ENCODE measurements around the gene CAMKK2.
"Not testable (repeated sequence)": the region's sequence is repeated elsewhere in the genome, so short reads cannot be mapped to it uniquely, and the experiment has no call there.

CAMKK2 gene

GRCh38 chr12:121287267-121287954 is 9.1 kb downstream of the CAMKK2 start:
- no peak overlapping the region for H3K9ac ChIP-seq (ENCODE audit: low read length)
- H3K9me3 ChIP-seq (ENCODE audit: control insufficient read depth, insufficient read depth, low read depth, low read length): no peaks in the 10 kb centered on the region
- H3K4me1 ChIP-seq (ENCODE audit: control insufficient read depth, insufficient read depth, low read length): peaks cover 18% of the 10 kb centered on the region
- no peak overlapping the region for H3K27ac ChIP-seq (ENCODE audit: low read depth, low read length)
- no peaks in the 10 kb centered on the region for H3K27me3 ChIP-seq (ENCODE audit: control insufficient read depth, insufficient read depth, low read length)
- no peak overlapping the region for H3K4me3 ChIP-seq (ENCODE audit: low read depth, low read length)
- H3K36me3 ChIP-seq (ENCODE audit: control insufficient read depth, insufficient read depth, low read length): peaks cover 7% of the 10 kb centered on the region; the same call in 1 of the 2 replicates

GRCh38 chr12:121285856-121286255 is 10.7 kb downstream of the CAMKK2 start:
- Histone ChIP-seq H3K9ac (ENCODE audit: low read length) (no peak overlapping the region), H3K4me3 (ENCODE audit: low read depth, low read length) (no peak overlapping the region), H3K36me3 (ENCODE audit: control insufficient read depth, insufficient read depth, low read length) (0 out of 2 replicates have a peak, but pooled peaks cover 4% of the 10 kb centered on the region), H3K9me3 (ENCODE audit: control insufficient read depth, insufficient read depth, low read depth, low read length) (no peaks in the 10 kb centered on the region), H3K27me3 (ENCODE audit: control insufficient read depth, insufficient read depth, low read length) (no peaks in the 10 kb centered on the region), H3K4me1 (ENCODE audit: control insufficient read depth, insufficient read depth, low read length) (peaks cover 31% of the 10 kb centered on the region), H3K27ac (ENCODE audit: low read depth, low read length) (no peak overlapping the region)

- Histone ChIP-seq H3K9ac (ENCODE audit: low read length) (no peak overlapping the region), H3K4me1 (ENCODE audit: control insufficient read depth, insufficient read depth, low read length) (peaks cover 37% of the 10 kb centered on the region), H3K36me3 (ENCODE audit: control insufficient read depth, insufficient read depth, low read length) (no peaks in the 10 kb centered on the region), H3K27me3 (ENCODE audit: control insufficient read depth, insufficient read depth, low read length) (no peaks in the 10 kb centered on the region), H3K4me3 (ENCODE audit: low read depth, low read length) (no peak overlapping the region), H3K27ac (ENCODE audit: low read depth, low read length) (no peak overlapping the region), H3K9me3 (ENCODE audit: control insufficient read depth, insufficient read depth, low read depth, low read length) (no peaks in the 10 kb centered on the region)
Measured at GRCh38 chr12:121284551-121285390, 11.7 kb downstream of the CAMKK2 start.

- no peaks in the 10 kb centered on the region for H3K27me3 ChIP-seq (ENCODE audit: control insufficient read depth, insufficient read depth, low read length)
- H3K4me3 ChIP-seq (ENCODE audit: low read depth, low read length): no peak overlapping the region
- no peak overlapping the region for H3K9ac ChIP-seq (ENCODE audit: low read length)
- no peaks in the 10 kb centered on the region for H3K9me3 ChIP-seq (ENCODE audit: control insufficient read depth, insufficient read depth, low read depth, low read length)
- no peak overlapping the region for H3K27ac ChIP-seq (ENCODE audit: low read depth, low read length)
- peaks cover 36% of the 10 kb centered on the region for H3K4me1 ChIP-seq (ENCODE audit: control insufficient read depth, insufficient read depth, low read length)
- H3K36me3 ChIP-seq (ENCODE audit: control insufficient read depth, insufficient read depth, low read length): no peaks in the 10 kb centered on the region
Measured at GRCh38 chr12:121283841-121284240, 12.7 kb downstream of the CAMKK2 start.

- no peak overlapping the region for H3K9ac ChIP-seq (ENCODE audit: low read length)
- H3K9me3 ChIP-seq (ENCODE audit: control insufficient read depth, insufficient read depth, low read depth, low read length): no peaks in the 10 kb centered on the region
- H3K27ac ChIP-seq (ENCODE audit: low read depth, low read length): no peak overlapping the region
- H3K27me3 ChIP-seq (ENCODE audit: control insufficient read depth, insufficient read depth, low read length): no peaks in the 10 kb centered on the region
- H3K36me3 ChIP-seq (ENCODE audit: control insufficient read depth, insufficient read depth, low read length): 0 out of 2 replicates have a peak, but pooled peaks cover 4% of the 10 kb centered on the region
- peaks cover 34% of the 10 kb centered on the region for H3K4me1 ChIP-seq (ENCODE audit: control insufficient read depth, insufficient read depth, low read length)
- no peak overlapping the region for H3K4me3 ChIP-seq (ENCODE audit: low read depth, low read length)
Measured at GRCh38 chr12:121283388-121283787, 13.1 kb downstream of the CAMKK2 start.

GRCh38 chr12:121282910-121283309 is 13.6 kb downstream of the CAMKK2 start:
- H3K36me3 ChIP-seq (ENCODE audit: control insufficient read depth, insufficient read depth, low read length); H3K27me3 ChIP-seq (ENCODE audit: control insufficient read depth, insufficient read depth, low read length); H3K27ac ChIP-seq (ENCODE audit: low read depth, low read length); H3K4me3 ChIP-seq (ENCODE audit: low read depth, low read length); H3K9ac ChIP-seq (ENCODE audit: low read length); H3K9me3 ChIP-seq (ENCODE audit: control insufficient read depth, insufficient read depth, low read depth, low read length): not testable (repeated sequence)
- H3K4me1 ChIP-seq (ENCODE audit: control insufficient read depth, insufficient read depth, low read length): peaks cover 29% of the 10 kb centered on the region

- Histone ChIP-seq H3K4me3 (ENCODE audit: low read depth, low read length) (no peak overlapping the region), H3K27me3 (ENCODE audit: control insufficient read depth, insufficient read depth, low read length) (no peaks in the 10 kb centered on the region), H3K9me3 (ENCODE audit: control insufficient read depth, insufficient read depth, low read depth, low read length) (no peaks in the 10 kb centered on the region), H3K36me3 (ENCODE audit: control insufficient read depth, insufficient read depth, low read length) (peaks cover 12% of the 10 kb centered on the region), H3K4me1 (ENCODE audit: control insufficient read depth, insufficient read depth, low read length) (peaks cover 25% of the 10 kb centered on the region), H3K9ac (ENCODE audit: low read length) (peak overlapping the region; percentile 35), H3K27ac (ENCODE audit: low read depth, low read length) (no peak overlapping the region; the same call in 1 of the 2 replicates)
Measured at GRCh38 chr12:121282072-121282742, 14.3 kb downstream of the CAMKK2 start.

GRCh38 chr12:121281116-121281515 is 15.4 kb downstream of the CAMKK2 start:
- Histone ChIP-seq H3K9ac (ENCODE audit: low read length) (peak overlapping the region; percentile 58), H3K27ac (ENCODE audit: low read depth, low read length) (peak overlapping the region; percentile 63; the same call in 1 of the 2 replicates), H3K4me1 (ENCODE audit: control insufficient read depth, insufficient read depth, low read length) (peaks cover 25% of the 10 kb centered on the region), H3K36me3 (ENCODE audit: control insufficient read depth, insufficient read depth, low read length) (peaks cover 12% of the 10 kb centered on the region), H3K4me3 (ENCODE audit: low read depth, low read length) (0 out of 2 replicates have a peak overlapping the region, but pooled peaks have one; percentile 14)
- not testable (repeated sequence) for H3K27me3 ChIP-seq (ENCODE audit: control insufficient read depth, insufficient read depth, low read length); H3K9me3 ChIP-seq (ENCODE audit: control insufficient read depth, insufficient read depth, low read depth, low read length)

- H3K9ac ChIP-seq (ENCODE audit: low read length); H3K9me3 ChIP-seq (ENCODE audit: control insufficient read depth, insufficient read depth, low read depth, low read length); H3K27ac ChIP-seq (ENCODE audit: low read depth, low read length); H3K27me3 ChIP-seq (ENCODE audit: control insufficient read depth, insufficient read depth, low read length): not testable (repeated sequence)
- H3K4me3 ChIP-seq (ENCODE audit: low read depth, low read length): peak overlapping the region; percentile 26; the same call in 1 of the 2 replicates
- peaks cover 25% of the 10 kb centered on the region for H3K4me1 ChIP-seq (ENCODE audit: control insufficient read depth, insufficient read depth, low read length)
- H3K36me3 ChIP-seq (ENCODE audit: control insufficient read depth, insufficient read depth, low read length): peaks cover 12% of the 10 kb centered on the region
Measured at GRCh38 chr12:121280531-121280930, 16.0 kb downstream of the CAMKK2 start.

GRCh38 chr12:121279507-121279915 is 17.0 kb downstream of the CAMKK2 start:
- H3K4me1 ChIP-seq (ENCODE audit: control insufficient read depth, insufficient read depth, low read length): peaks cover 25% of the 10 kb centered on the region
- no peaks in the 10 kb centered on the region for H3K9me3 ChIP-seq (ENCODE audit: control insufficient read depth, insufficient read depth, low read depth, low read length)
- H3K36me3 ChIP-seq (ENCODE audit: control insufficient read depth, insufficient read depth, low read length): peaks cover 12% of the 10 kb centered on the region
- no peak overlapping the region for H3K4me3 ChIP-seq (ENCODE audit: low read depth, low read length)
- peak overlapping the region; percentile 22 for H3K9ac ChIP-seq (ENCODE audit: low read length)
- H3K27ac ChIP-seq (ENCODE audit: low read depth, low read length): no peak overlapping the region; the same call in 1 of the 2 replicates
- H3K27me3 ChIP-seq (ENCODE audit: control insufficient read depth, insufficient read depth, low read length): no peaks in the 10 kb centered on the region

- H3K27ac ChIP-seq (ENCODE audit: low read depth, low read length): no peak overlapping the region
- H3K36me3 ChIP-seq (ENCODE audit: control insufficient read depth, insufficient read depth, low read length): peaks cover 16% of the 10 kb centered on the region
- no peak overlapping the region for H3K4me3 ChIP-seq (ENCODE audit: low read depth, low read length)
- no peaks in the 10 kb centered on the region for H3K9me3 ChIP-seq (ENCODE audit: control insufficient read depth, insufficient read depth, low read depth, low read length)
- H3K9ac ChIP-seq (ENCODE audit: low read length): peak overlapping the region; percentile 22
- H3K27me3 ChIP-seq (ENCODE audit: control insufficient read depth, insufficient read depth, low read length): no peaks in the 10 kb centered on the region
- H3K4me1 ChIP-seq (ENCODE audit: control insufficient read depth, insufficient read depth, low read length): peaks cover 25% of the 10 kb centered on the region
Measured at GRCh38 chr12:121279071-121279375, 17.5 kb downstream of the CAMKK2 start.
